ENCODE results near the gene RFTN1.

The RFTN1 gene

DNA sequence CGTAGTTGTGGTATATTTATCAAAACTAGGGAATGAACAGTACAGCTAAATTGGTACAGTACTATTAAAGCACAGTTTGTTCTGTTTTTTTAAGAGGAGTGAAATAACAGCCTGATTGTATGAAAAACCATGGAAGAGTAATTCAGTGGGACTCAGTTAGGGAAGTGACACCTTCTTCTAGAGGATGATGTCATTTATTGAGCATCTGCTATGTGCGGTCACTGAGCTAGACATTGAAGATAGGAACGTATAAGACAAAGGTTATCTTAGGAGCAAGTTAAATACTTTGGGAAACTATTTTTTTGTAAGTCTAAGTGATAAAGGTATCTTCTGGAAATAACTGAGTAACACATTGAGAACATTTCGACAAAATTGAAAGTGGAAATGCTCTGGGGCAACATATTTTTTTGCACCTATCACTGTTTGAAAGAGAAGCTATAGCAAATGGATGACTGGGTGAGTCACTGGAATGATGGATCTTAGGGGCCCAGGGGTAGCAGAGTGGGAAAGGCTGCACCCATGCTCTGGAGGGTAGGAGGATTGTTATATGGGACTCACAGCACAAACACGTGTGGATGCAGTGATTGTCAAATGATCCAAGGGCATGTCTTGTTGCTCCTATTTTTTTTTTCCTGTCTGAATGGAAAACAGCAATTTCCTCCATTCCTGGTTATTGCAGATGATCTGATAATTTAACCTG, 205.5 kb downstream of the RFTN1 start:
- DNase-seq (no peak), ATAC-seq (replicated peaks) (no peak)
- peak overlapping the region in 1 of 2 donors; percentile 3 for H3K4me3 Mint-ChIP-seq
- peaks cover 62 to 73% of the 10 kb centered on the region in 2 donors for H3K4me1 Mint-ChIP-seq (ENCODE audit: low read depth in 2 of 2)
- peak overlapping the region in 1 of 2 donors; percentile 68 for H3K27ac Mint-ChIP-seq
- no peaks in the 10 kb centered on the region for H3K9me3 Mint-ChIP-seq
- H3K36me3 Mint-ChIP-seq (ENCODE audit: insufficient read depth) = peaks cover 50% of the 10 kb centered on the region
- H3K27me3 Mint-ChIP-seq = no peaks in the 10 kb centered on the region

- ATAC-seq (replicated peaks) (peak; percentile 42), DNase-seq (peak; percentile 33 to 38 (median 36))
- Mint-ChIP-seq H3K27me3 (no peaks in the 10 kb centered on the region), H3K36me3 (ENCODE audit: insufficient read depth) (peaks cover 54% of the 10 kb centered on the region), H3K4me3 (peak overlapping the region; percentile 17 to 65), H3K4me1 (ENCODE audit: low read depth in 2 of 2) (peaks cover 66 to 83% of the 10 kb centered on the region in 2 donors), H3K27ac (peak overlapping the region; percentile 73 to 93), H3K9me3 (no peaks in the 10 kb centered on the region)
Measured at GRCh38 chr3:16305111-16305541, 208.4 kb downstream of the RFTN1 start.

- ATAC-seq (replicated peaks) = no peak
Measured at GRCh38 chr3:16304061-16305010, 209.2 kb downstream of the RFTN1 start.

GRCh38 chr3:16303037-16303575, 210.4 kb downstream of the RFTN1 start:
- Mint-ChIP-seq H3K27ac (peak overlapping the region; percentile 88 to 96), H3K4me3 (peak overlapping the region in 1 of 2 donors; percentile 89), H3K9me3 (no peaks in the 10 kb centered on the region), H3K27me3 (no peaks in the 10 kb centered on the region), H3K4me1 (ENCODE audit: low read depth in 2 of 2) (peaks cover 68 to 90% of the 10 kb centered on the region in 2 donors), H3K36me3 (ENCODE audit: insufficient read depth) (peaks cover 62% of the 10 kb centered on the region)
- DNase-seq (no peak), ATAC-seq (replicated peaks) (no peak)

More at GRCh38 chr3:16304061-16305010, 209.2 kb downstream of the RFTN1 start:
- Mint-ChIP-seq H3K27ac (peak overlapping the region; percentile 73 to 93), H3K4me3 (peak overlapping the region; percentile 2 to 65), H3K27me3 (no peaks in the 10 kb centered on the region), H3K4me1 (ENCODE audit: low read depth in 2 of 2) (peaks cover 65 to 83% of the 10 kb centered on the region in 2 donors), H3K9me3 (no peaks in the 10 kb centered on the region), H3K36me3 (ENCODE audit: insufficient read depth) (peaks cover 58% of the 10 kb centered on the region)
- no peak for DNase-seq

GRCh38 chr3:16302082-16302631, 211.3 kb downstream of the RFTN1 start:
- DNase-seq = no peak
- H3K9me3 Mint-ChIP-seq = no peaks in the 10 kb centered on the region
- peaks cover 63 to 83% of the 10 kb centered on the region in 2 donors for H3K4me1 Mint-ChIP-seq (ENCODE audit: low read depth in 2 of 2)
- H3K4me3 Mint-ChIP-seq = peak overlapping the region; percentile 77 to 89
- H3K27me3 Mint-ChIP-seq = no peaks in the 10 kb centered on the region
- peaks cover 57% of the 10 kb centered on the region for H3K36me3 Mint-ChIP-seq (ENCODE audit: insufficient read depth)
- no peak for ATAC-seq (replicated peaks)
- peak overlapping the region; percentile 88 to 96 for H3K27ac Mint-ChIP-seq

DNA sequence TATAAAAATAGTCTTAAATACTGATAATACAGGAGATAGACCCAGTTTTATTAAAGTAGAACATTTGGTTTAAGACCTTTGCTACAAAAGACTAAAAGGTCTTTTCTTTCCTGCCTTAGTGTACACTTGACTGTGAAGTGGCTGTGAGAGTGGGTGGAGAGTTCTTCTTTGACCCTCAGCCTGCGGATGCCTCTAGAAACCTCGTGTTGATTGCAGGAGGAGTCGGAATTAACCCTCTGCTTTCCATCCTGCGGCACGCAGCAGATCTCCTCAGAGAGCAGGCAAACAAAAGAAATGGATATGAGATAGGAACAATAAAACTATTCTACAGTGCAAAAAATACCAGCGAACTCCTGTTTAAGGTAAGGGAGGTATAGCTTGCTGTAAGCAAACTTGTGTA, 212.0 kb downstream of the RFTN1 start:
- Mint-ChIP-seq H3K27me3 (no peaks in the 10 kb centered on the region), H3K4me1 (ENCODE audit: low read depth in 2 of 2) (peaks cover 56 to 79% of the 10 kb centered on the region in 2 donors), H3K4me3 (peak overlapping the region; percentile 77 to 89), H3K36me3 (ENCODE audit: insufficient read depth) (peaks cover 61% of the 10 kb centered on the region), H3K9me3 (no peaks in the 10 kb centered on the region), H3K27ac (peak overlapping the region; percentile 88 to 96)
- ATAC-seq (replicated peaks) = peak; percentile 18
- DNase-seq = no peak

DNA sequence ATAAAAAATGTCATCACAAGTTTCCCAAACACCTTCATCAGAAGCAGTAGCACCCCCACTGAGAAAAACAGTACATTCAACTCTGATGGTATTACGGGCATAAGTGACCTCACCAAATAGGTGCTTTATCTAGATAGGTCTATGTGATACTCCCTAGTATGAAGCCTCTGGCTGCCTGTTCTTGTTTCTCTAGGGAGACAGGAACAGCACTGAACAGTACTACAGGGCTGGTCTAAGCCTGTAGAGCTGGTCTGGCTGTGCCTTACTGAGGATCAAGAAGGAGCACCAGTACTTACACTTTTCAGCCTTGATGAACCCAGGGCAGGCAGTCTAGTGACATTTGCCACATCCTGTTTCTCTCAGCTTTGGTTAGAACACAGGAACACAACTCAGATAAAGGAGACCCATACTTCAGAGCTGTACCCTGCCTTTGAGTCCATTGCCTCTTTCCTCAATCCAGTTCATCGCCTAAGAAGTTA, 212.6 kb downstream of the RFTN1 start:
- Mint-ChIP-seq H3K27me3 (no peaks in the 10 kb centered on the region), H3K4me1 (ENCODE audit: low read depth in 2 of 2) (peaks cover 53 to 78% of the 10 kb centered on the region in 2 donors), H3K36me3 (ENCODE audit: insufficient read depth) (peaks cover 67% of the 10 kb centered on the region), H3K27ac (peak overlapping the region; percentile 88 to 96), H3K4me3 (peak overlapping the region; percentile 77 to 89), H3K9me3 (no peaks in the 10 kb centered on the region)
- DNase-seq = peak; percentile 48 to 65 (median 53)
- peak; percentile 84 for ATAC-seq (replicated peaks)

DNA sequence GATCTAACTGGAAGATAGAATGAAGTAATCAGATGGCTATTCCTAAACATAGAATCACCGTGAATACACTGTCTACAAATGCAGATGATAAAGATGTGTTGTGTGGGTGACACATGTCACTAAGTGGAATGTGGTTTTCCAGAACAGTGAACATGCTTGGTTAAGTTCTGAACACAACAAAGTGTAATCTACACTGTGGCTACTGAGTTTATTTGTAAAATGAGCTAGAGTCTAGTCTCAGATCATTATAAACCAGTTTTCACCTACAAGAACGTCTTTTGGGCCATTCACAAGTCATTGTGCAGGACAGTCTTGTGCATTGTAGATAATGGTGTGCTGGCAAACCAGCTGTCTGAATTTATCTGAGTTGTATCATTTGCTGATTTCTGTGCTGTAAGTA, 213.2 kb downstream of the RFTN1 start:
- peaks cover 72% of the 10 kb centered on the region for H3K36me3 Mint-ChIP-seq (ENCODE audit: insufficient read depth)
- DNase-seq (no peak), ATAC-seq (replicated peaks) (peak; percentile 47)
- no peaks in the 10 kb centered on the region for H3K9me3 Mint-ChIP-seq
- H3K27me3 Mint-ChIP-seq = no peaks in the 10 kb centered on the region
- peaks cover 54 to 79% of the 10 kb centered on the region in 2 donors for H3K4me1 Mint-ChIP-seq (ENCODE audit: low read depth in 2 of 2)
- peak overlapping the region; percentile 88 to 96 for H3K27ac Mint-ChIP-seq
- H3K4me3 Mint-ChIP-seq = peak overlapping the region; percentile 77 to 89

- H3K4me1 Mint-ChIP-seq (ENCODE audit: low read depth in 2 of 2) = peaks cover 49 to 78% of the 10 kb centered on the region in 2 donors
- H3K27me3 Mint-ChIP-seq = no peaks in the 10 kb centered on the region
- no peaks in the 10 kb centered on the region for H3K9me3 Mint-ChIP-seq
- DNase-seq (no peak), ATAC-seq (replicated peaks) (no peak)
- H3K27ac Mint-ChIP-seq = peak overlapping the region; percentile 88 to 96
- peak overlapping the region; percentile 77 to 89 for H3K4me3 Mint-ChIP-seq
- peaks cover 68% of the 10 kb centered on the region for H3K36me3 Mint-ChIP-seq (ENCODE audit: insufficient read depth)
Measured at GRCh38 chr3:16299746-16300145, 213.8 kb downstream of the RFTN1 start.

- DNase-seq (no peak), ATAC-seq (replicated peaks) (no peak)
- H3K4me1 Mint-ChIP-seq (ENCODE audit: low read depth in 2 of 2) = peaks cover 41 to 76% of the 10 kb centered on the region in 2 donors
- H3K4me3 Mint-ChIP-seq = peak overlapping the region in 1 of 2 donors; percentile 89
- peaks cover 67% of the 10 kb centered on the region for H3K36me3 Mint-ChIP-seq (ENCODE audit: insufficient read depth)
- peak overlapping the region; percentile 88 to 96 for H3K27ac Mint-ChIP-seq
- H3K9me3 Mint-ChIP-seq = no peaks in the 10 kb centered on the region
- no peaks in the 10 kb centered on the region for H3K27me3 Mint-ChIP-seq
Measured at GRCh38 chr3:16298891-16299290, 214.6 kb downstream of the RFTN1 start.

GRCh38 chr3:16297997-16298885, 215.3 kb downstream of the RFTN1 start:
- H3K27ac Mint-ChIP-seq = peak overlapping the region; percentile 88 to 96
- H3K9me3 Mint-ChIP-seq = no peaks in the 10 kb centered on the region
- ATAC-seq (replicated peaks) = no peak
- H3K4me3 Mint-ChIP-seq = peak overlapping the region in 1 of 2 donors; percentile 89
- no peak for DNase-seq
- no peaks in the 10 kb centered on the region for H3K27me3 Mint-ChIP-seq
- H3K36me3 Mint-ChIP-seq (ENCODE audit: insufficient read depth) = peaks cover 62% of the 10 kb centered on the region
- peaks cover 39 to 80% of the 10 kb centered on the region in 2 donors for H3K4me1 Mint-ChIP-seq (ENCODE audit: low read depth in 2 of 2)

- Mint-ChIP-seq H3K4me1 (ENCODE audit: low read depth in 2 of 2) (peaks cover 35 to 79% of the 10 kb centered on the region in 2 donors), H3K36me3 (ENCODE audit: insufficient read depth) (peaks cover 54% of the 10 kb centered on the region), H3K4me3 (peak overlapping the region in 1 of 2 donors; percentile 60), H3K27me3 (no peaks in the 10 kb centered on the region), H3K27ac (peak overlapping the region; percentile 1 to 77), H3K9me3 (no peaks in the 10 kb centered on the region)
- ATAC-seq (replicated peaks) (no peak), DNase-seq (no peak)
Measured at GRCh38 chr3:16295298-16295890, 218.1 kb downstream of the RFTN1 start.
